C1 segment of cervical spinal cord (tissue), 14 donors: ENCODE results near the gene UGT1A3.

Source experiments
- DNase-seq, 14 donors: peaks; one replicate each; lab custom pipeline; 2025; lab: John Stamatoyannopoulos, UW

The UGT1A3 gene

GRCh38 chr2:233758141-233758540 lies 29.3 kb downstream of the UGT1A3 start:
- no peak for DNase-seq

- DNase-seq, result no peak
Observed at GRCh38 chr2:233758849-233759248, 30.0 kb downstream of the UGT1A3 start.

DNA sequence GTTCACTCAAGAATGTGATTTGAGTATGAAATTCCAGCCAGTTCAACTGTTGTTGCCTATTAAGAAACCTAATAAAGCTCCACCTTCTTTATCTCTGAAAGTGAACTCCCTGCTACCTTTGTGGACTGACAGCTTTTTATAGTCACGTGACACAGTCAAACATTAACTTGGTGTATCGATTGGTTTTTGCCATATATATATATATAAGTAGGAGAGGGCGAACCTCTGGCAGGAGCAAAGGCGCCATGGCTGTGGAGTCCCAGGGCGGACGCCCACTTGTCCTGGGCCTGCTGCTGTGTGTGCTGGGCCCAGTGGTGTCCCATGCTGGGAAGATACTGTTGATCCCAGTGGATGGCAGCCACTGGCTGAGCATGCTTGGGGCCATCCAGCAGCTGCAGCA lies 31.2 kb downstream of the UGT1A3 start, which contains the start of gene UGT1A1:
TSS of gene UGT1A1 (plus strand) at position 228 of the 400 bp plus-strand sequence. CDS start at position 246, 18 bp downstream.
- DNase-seq, result no peak

- no peak for DNase-seq
Observed at GRCh38 chr2:233761040-233761769, 32.4 kb downstream of the UGT1A3 start.

DNA sequence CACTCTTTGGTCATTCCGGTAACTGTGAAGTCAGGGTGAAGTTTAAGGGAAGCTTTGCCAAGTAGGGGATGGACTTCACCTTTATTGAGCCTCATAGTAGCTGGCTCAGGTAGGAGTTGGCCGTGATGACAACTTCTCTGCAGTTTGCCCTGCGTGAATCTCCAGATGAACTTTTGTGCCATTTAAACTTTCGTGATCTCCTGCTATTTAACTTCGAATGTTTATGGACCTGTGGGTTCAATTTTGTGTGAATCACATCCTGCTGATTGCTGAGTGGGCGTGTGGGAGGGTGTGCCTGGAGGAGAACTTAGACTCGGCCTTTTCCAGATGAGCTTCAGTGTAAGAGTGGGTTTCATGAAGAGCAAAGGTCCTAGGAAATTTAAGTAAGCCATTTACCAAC lies 35.4 kb downstream of the UGT1A3 start:
- no peak for DNase-seq

DNA sequence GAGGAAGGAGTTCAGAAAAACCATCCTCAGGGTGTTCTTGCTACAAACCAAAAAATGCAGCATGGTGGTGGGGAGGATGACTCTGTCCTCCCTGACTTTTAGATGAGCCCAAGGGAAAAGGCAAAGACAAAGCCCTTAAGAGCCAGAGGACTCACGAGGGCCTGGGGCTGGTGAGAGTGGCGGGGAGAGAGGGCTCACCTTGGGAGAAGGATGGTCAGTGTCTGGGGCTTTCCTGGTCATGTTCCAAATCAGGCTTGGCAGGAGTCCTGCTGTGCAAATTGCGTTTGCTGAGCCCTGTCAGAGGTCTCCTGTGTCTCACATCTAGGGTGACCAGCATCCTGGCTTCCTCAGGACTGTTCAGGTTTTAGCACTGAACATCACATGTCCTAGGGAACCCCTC lies 35.9 kb downstream of the UGT1A3 start:
- DNase-seq, result no peak

DNA sequence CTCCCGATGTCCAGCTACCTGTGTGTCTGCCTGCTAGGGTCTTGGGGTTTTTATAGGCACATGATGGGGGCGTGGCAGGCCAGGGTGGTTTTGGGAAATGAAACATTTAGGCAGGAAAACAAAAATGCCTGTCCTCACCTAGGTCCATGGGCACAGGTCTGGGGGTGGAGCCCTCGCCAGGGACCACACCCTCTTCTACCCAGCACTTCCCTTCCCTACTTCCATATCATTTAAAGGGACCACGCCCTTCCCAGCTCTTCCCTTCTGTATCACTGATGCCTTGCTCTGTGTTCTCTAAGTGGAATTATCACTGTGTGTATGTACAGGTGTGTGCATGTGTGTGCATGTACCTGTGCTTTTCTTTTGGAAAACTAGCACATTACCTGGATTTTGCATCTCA lies 37.6 kb downstream of the UGT1A3 start:
- no peak for DNase-seq

GRCh38 chr2:233768076-233768475 lies 39.2 kb downstream of the UGT1A3 start:
- no peak for DNase-seq

DNA sequence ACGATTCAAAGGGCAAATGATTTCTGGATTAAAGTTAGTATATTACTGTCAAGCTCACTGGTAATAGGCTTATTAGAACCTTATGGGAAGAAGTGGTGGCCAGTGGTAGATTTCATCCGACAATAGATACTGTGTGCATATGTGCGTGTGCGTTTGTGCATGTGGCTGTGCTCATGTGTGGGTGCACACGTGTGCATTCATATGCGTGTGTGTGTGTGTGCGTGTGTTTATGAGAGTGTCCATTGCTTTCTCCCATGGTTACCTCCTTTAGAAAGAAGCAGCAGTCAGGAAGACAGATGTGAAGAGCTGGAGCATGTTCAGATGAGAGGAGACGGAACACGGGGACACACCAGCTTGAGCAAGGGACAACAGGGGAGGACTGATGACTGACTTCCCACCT lies 40.4 kb downstream of the UGT1A3 start:
- DNase-seq, result no peak

DNA sequence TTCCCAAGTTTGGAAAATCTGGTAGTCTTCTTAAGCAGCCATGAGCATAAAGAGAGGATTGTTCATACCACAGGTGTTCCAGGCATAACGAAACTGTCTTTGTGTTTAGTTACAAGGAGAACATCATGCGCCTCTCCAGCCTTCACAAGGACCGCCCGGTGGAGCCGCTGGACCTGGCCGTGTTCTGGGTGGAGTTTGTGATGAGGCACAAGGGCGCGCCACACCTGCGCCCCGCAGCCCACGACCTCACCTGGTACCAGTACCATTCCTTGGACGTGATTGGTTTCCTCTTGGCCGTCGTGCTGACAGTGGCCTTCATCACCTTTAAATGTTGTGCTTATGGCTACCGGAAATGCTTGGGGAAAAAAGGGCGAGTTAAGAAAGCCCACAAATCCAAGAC lies 43.3 kb downstream of the UGT1A3 start:
- no peak for DNase-seq

GRCh38 chr2:233772583-233772982 lies 43.7 kb downstream of the UGT1A3 start:
- DNase-seq, result no peak

GRCh38 chr2:233773854-233774253 lies 45.0 kb downstream of the UGT1A3 start:
- no peak for DNase-seq

GRCh38 chr2:233775414-233775813 lies 46.6 kb downstream of the UGT1A3 start:
- no peak for DNase-seq

DNA sequence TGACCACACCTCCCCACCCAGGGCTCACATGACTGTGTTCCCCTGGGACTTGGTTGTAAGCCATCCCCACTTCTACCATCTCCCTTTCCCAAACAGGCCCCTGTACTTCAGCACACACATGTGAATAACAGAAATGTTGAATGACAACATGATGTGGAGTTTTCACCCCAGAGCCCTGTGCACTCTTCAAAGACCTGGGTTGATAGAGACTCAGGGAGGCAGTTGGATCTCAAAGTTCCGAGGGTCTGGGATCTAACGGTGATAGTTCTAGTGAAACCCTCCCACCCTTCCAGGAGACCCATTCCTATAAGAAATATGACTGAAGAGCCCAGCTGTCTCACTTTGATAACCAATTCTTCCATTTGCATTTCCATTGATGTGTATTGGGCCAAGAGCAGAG lies 49.2 kb downstream of the UGT1A3 start, which contains the start of gene MROH2A:
TSS of gene MROH2A (plus strand) at position 301 of the 400 bp plus-strand sequence. CDS start 1,029 bp downstream, outside the sequence.
- DNase-seq, result no peak

- no peak for DNase-seq
Observed at GRCh38 chr2:233779722-233780121, 50.9 kb downstream of the UGT1A3 start.

GRCh38 chr2:233780771-233781170 lies 51.9 kb downstream of the UGT1A3 start:
- DNase-seq, result no peak

DNA sequence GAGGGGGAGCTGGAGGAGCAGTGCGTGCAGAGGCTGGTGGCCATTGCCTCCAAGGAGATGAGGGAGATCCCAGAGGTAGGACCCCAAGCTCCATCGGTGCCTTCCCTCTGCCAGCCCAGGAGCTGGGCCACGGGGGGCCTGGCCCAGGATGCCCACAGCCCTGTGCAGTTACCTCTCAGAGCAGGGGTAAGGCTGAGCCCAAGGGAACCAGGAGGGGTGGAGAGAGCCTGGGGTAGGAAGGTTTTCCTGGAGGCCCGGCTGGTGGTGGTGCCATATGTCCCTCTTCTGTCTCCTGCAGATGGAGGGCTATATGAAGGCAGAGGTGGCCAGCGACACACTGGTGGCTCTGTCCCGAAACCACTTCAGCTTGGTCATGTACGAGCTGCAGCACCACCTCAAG lies 60.7 kb downstream of the UGT1A3 start:
- DNase-seq, result no peak

GRCh38 chr2:233791151-233791882 lies 62.5 kb downstream of the UGT1A3 start:
- no peak for DNase-seq

DNA sequence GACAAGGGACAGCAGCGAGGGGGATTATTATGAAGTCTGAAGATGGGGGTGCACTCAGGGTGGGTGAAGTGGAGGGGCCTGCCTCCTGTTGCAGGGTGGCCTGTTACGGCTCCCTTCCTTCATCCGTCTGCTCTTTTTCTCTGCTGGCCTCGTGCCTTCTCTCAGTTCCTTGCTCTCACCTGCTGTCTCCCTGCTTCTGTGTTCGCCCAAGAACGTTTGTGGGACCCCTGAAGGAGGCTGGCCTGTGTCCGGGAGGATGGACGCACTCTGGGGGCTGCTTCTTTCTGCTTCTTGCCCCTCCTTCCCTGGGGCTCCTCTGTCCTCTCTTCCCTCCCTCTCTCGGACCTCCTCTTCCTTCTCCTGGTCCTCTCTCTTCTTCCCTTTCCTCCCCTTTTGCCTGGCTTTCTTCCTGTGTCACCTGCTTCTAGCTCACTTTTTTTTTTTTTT lies 63.1 kb downstream of the UGT1A3 start:
- DNase-seq, result no peak

DNA sequence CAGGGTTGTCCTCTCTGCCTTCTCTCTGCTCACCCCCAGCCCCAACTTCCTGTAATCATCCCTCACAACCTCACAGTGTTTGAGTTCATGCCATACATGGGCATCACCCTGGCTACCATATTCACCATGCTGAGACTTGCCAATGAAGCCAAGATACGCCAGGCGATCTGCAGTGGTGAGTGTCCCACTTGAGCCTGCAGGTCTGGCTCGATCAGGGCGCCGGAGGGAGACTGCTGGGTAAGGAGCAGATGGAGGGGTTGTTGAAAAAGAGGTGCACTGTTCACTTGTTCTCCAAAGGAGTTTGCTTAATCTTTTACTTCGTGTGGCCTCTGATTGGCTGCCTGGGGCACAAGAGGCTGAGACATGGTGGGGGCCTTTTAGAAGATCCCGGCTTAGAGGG lies 63.9 kb downstream of the UGT1A3 start:
- DNase-seq, result no peak

- no peak for DNase-seq
Observed at GRCh38 chr2:233793465-233794127, 64.8 kb downstream of the UGT1A3 start.

DNA sequence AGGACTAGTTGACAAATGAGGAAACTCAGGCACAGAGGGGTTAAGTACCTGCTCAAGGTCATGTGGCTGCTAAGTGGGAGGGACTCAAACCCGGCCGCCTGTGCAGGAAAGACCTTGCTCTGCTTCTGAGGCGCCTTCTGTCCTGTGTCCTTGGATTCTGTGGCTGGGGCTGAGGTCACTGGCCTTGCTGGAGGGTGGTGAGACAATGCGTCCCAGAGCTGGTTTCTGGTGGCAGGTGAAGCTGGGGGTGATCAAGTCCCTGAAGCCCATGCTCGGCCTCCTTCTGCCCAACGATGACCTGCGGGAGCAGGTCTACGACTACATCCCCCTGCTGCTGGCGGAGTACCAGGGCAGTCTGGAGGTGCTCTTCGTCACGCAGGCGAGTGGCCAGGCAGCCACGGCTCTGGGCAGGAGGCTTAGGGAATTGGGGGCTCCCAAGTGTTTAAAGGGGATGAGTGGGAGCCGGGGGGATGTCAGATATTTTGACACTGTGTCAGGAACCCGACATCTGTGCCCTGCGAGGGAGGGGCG lies 65.4 kb downstream of the UGT1A3 start:
- no peak for DNase-seq
